ENCODE measurements around the gene FKBP11. TPM values are rescaled to one million over a fixed set of nuclear protein-coding genes. Genes with fewer than 3 reads are reported as not detected.

Gene FKBP11
- total RNA-seq, 1 experiment from 2014 or later = 18.5 TPM

- H3K4me3 ChIP-seq (replicated peaks in 1 of 2; ENCODE audit: low read depth in 1 of 2, low read length in 2 of 2) = no peak overlapping the region
- peaks cover 46 to 55% of the 10 kb centered on the region in 2 experiments for H3K36me3 ChIP-seq (ENCODE audit: control insufficient read depth in 1 of 2, insufficient read depth in 2 of 2, low read length in 2 of 2)
- ATAC-seq (peak; percentile 39; the same call in 1 of the 2 replicates), DNase-seq (ENCODE audit: low read depth, low spot score) (no peak)
- intact Hi-C loops (cut with micrococcal nuclease) = loop anchor here (2.0 kb wide), 1 partner anchor 58 kb away; no protein-coding TSS in a partner anchor
- POLR2A ChIA-PET = no interaction called here
- TF ChIP-seq SP1 (IDR thresholded peaks at IDR 0.05; ENCODE audit: low read depth) (no peak), ATF3 (IDR thresholded peaks at IDR 0.05) (no peak), RAD21 (IDR thresholded peaks at IDR 0.05; ENCODE audit: low read depth) (no peak), CTCF (IDR thresholded peaks at IDR 0.05 in 2 of 3, conservative IDR thresholded peaks at IDR 0.05 in 1 of 3; ENCODE audit: borderline replicate concordance in 1 of 3, insufficient read depth in 1 of 3, low read depth in 2 of 3, low read length in 2 of 3) (peak in 2 of 3 experiments; percentile 28 to 33; a peak in 4 of 6 replicates), CBX3 (IDR thresholded peaks at IDR 0.05; ENCODE audit: low read depth) (no peak)
- TF ChIP-seq, protein P1, sequence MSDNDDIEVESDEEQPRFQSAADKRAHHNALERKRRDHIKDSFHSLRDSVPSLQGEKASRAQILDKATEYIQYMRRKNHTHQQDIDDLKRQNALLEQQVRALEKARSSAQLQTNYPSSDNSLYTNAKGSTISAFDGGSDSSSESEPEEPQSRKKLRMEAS (IDR thresholded peaks at IDR 0.05) = no peak
- peaks cover 8% of the 10 kb centered on the region; the same call in 1 of the 2 replicates for H4K20me1 ChIP-seq (ENCODE audit: insufficient read depth)
- H3K79me2 ChIP-seq (ENCODE audit: insufficient read depth, low read length) = peaks cover 10% of the 10 kb centered on the region; the same call in 1 of the 2 replicates
- H3K9me2 ChIP-seq (ENCODE audit: insufficient read depth) = no peaks in the 10 kb centered on the region
- no peak overlapping the region for H2AFZ ChIP-seq (ENCODE audit: low read depth, low read length, poor library complexity, severe bottlenecking)
- CTCF ChIA-PET = interaction anchor here (1.0 to 3.0 kb wide), 3 partner anchors 26 to 151 kb away, joined by 3 to 18 read pairs (median 3); partner anchors contain the start of gene DDX23
- H3K4me2 ChIP-seq (ENCODE audit: low read length) = no peak overlapping the region
- H3K27me3 ChIP-seq (ENCODE audit: insufficient read depth, low read length) = no peaks in the 10 kb centered on the region
- H3K27ac ChIP-seq (ENCODE audit: low read depth, low read length) = no peak overlapping the region
- no peaks in the 10 kb centered on the region for H3K9me3 ChIP-seq (ENCODE audit: control insufficient read depth in 1 of 2, insufficient read depth in 1 of 2, low read depth in 1 of 2, low read length in 2 of 2)
- H3K4me1 ChIP-seq (ENCODE audit: control insufficient read depth in 1 of 2, insufficient read depth in 2 of 2, low read length in 2 of 2) = no peaks in the 10 kb centered on the region
- RAD21 ChIA-PET (ENCODE audit: low non-redundant PET in 1 of 2, low total read pairs in 2 of 2, uncharacterized antibody in 2 of 2, unreplicated experiment in 2 of 2) = no interaction called here
- H3K9ac ChIP-seq (ENCODE audit: low read length) = no peak overlapping the region
- no TSS peak for BruUV-seq (replicated peaks)
Measured at GRCh38 chr12:48937170-48937569, 11.9 kb upstream of the FKBP11 start.
